Body of pancreas (tissue), 4 donors: ENCODE results near the gene FRMD7. TPM values are rescaled to one million over a fixed set of nuclear protein-coding genes. Genes with fewer than 3 reads are reported as not detected.

Experiments
- ATAC-seq: fragments of 150-250 bp; one replicate; pipeline ENCODE4 v1.9.1; 2016
- DNase-seq, 4 donors: peaks; one replicate each; pipeline ENCODE4 v3.0.0-alpha.2; 2019
- H3K27ac ChIP-seq, 4 donors: fragments of 200-600 bp; sonication (generic); 1 replicate in 3 of 4; 2 replicates in 1 of 4; pipeline versions ENCODE4 v1.5.1 to v1.6.1; 2016 to 2019; ENCODE audit warnings: mild to moderate bottlenecking in 1 of 4, mixed read lengths in 1 of 4, moderate library complexity in 1 of 4
- H3K27me3 ChIP-seq, 2 donors: fragments of 200-600 bp; sonication (generic); one replicate each; pipeline ENCODE4 v1.6.0; 2016; ENCODE audit warnings: mild to moderate bottlenecking in 1 of 2
- H3K36me3 ChIP-seq, 2 donors: fragments of 200-600 bp; sonication (generic); replicated peaks in 1 of 2; 2 replicates each; pipeline ENCODE4 v1.5.1; 2016; ENCODE audit warnings: low read depth in 2 of 2; ENCODE audit not compliant: insufficient read depth in 1 of 2
- H3K4me1 ChIP-seq: fragments of 200-600 bp; sonication (generic); one replicate; pipeline ENCODE4 v1.6.0; 2016
- H3K4me3 ChIP-seq, 2 donors: fragments of 200-600 bp; sonication (generic); 1 replicate in 1 of 2; 2 replicates in 1 of 2; pipeline ENCODE4 v1.5.1; 2016 to 2019
- H3K9me3 ChIP-seq, 3 donors: fragments of 200-600 bp; sonication (generic); 1 replicate in 2 of 3; 2 replicates in 1 of 3; pipeline ENCODE4 v1.5.1; 2016
- CTCF ChIP-seq, 7 experiments: fragments of 450-650 bp in 4 of 7; fragments of 200-600 bp in 3 of 7; sonication (generic) in 3 of 7; IDR thresholded peaks; one replicate each; pipeline ENCODE4 v1.5.1; 2016 to 2019; ENCODE audit warnings: antibody characterized with exemption in 7 of 7
- POLR2A ChIP-seq, 3 donors: fragments of 450-650 bp; IDR thresholded peaks; one replicate each; pipeline ENCODE4 v1.6.1; 2016; ENCODE audit warnings: antibody characterized with exemption in 3 of 3, mild to moderate bottlenecking in 2 of 3
- WGBS, 2 donors: methylation state at CpG; one replicate each; pipeline ENCODE4 v1.1.5; 2017; 5-methylcytosine and 5-hydroxymethylcytosine counted together
- intact Hi-C: fragments of 100-400 bp; cut with DNase I; formaldehyde crosslinking; loops from one replicate; pipeline ENCODE4 v1.15.1; 2023
- total RNA-seq, 2 donors: library from RNA; depleted of rRNA; stranded (reverse); fragments of >200 nt; gene quantifications; one replicate each; pipeline ENCODE4 v1.1.0, GENCODE V29; 2016

Gene FRMD7
- total RNA-seq, 2 donors from 2014 or later, result not detected

DNA sequence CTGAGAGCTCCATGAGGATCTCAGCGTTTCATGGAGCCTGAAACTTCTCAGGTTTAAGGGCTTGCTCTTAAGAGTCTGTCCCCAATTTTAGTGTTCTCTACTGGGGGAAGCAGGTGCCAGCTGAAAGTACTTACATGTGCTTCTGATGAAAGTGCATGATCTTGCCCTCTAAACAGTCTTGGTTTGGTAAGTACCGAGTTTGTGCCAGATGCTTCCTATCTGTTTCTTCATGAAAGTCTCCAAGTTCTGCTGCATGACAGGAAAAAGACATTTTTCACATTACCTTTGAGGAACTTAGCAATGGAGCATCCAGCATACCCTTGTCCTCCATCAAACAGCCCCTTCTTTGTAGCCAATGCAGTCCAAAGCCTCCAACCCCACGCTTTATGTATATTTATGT lies 42.0 kb downstream of the FRMD7 start:
- no peaks in the 10 kb centered on the region for H3K4me1 ChIP-seq
- ATAC-seq, result no peak
- intact Hi-C loops, result no loop called here
- TF ChIP-seq CTCF (IDR thresholded peaks at IDR 0.05) (no peak), POLR2A (IDR thresholded peaks at IDR 0.05) (no peak)
- no peaks in the 10 kb centered on the region for H3K9me3 ChIP-seq
- no peak overlapping the region for H3K4me3 ChIP-seq
- no peaks in the 10 kb centered on the region for H3K27me3 ChIP-seq
- no peaks in the 10 kb centered on the region for H3K36me3 ChIP-seq
- DNase-seq, result no peak
- WGBS, 2 donors, result 23 to 33% methylated on average over 2 to 3 of the region's 3 CpGs
- no peak overlapping the region for H3K27ac ChIP-seq

DNA sequence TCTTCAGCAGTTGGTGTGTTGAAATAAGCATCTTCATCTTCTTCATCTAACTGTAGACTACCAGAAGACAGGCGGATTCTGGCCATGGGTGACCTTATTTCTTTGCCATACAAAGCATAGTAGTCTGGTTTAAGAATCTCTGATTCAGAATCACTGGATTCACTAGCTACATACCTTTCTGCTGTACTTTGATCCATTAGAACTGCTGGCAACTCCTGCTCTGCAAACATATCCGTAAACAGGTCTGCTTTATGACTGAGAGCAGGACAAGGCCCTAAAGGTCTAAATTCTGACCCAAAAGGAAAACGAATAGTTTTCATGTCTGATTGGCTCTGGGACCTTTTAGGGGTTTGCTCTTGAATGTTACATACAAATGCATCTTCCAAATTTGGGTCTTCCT lies 49.9 kb downstream of the FRMD7 start:
- no peaks in the 10 kb centered on the region for H3K27me3 ChIP-seq
- intact Hi-C loops, result no loop called here

DNA sequence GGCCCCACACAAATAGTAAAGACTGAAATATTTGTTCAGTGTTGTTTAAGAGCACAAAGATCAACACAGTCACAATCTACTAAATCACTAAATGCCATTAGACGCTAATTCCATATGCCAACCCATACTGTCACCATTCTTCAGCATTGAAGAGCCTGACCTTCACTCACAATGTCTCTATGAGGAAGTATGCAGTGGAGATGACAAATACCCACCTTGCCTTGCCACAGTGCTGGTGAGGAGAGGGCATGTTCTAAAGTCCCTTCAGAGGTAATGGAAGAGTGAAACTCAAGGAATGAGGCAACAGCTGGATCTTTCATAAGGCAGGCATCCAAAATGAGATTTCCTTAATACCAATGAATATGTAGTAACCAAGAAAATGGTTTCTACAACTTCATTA lies 50.4 kb downstream of the FRMD7 start:
- Histone ChIP-seq H3K9me3 (no peaks in the 10 kb centered on the region), H3K27ac (no peak overlapping the region), H3K4me3 (no peak overlapping the region), H3K36me3 (no peaks in the 10 kb centered on the region), H3K27me3 (no peaks in the 10 kb centered on the region), H3K4me1 (no peaks in the 10 kb centered on the region)
- TF ChIP-seq POLR2A (IDR thresholded peaks at IDR 0.05) (no peak), CTCF (IDR thresholded peaks at IDR 0.05) (no peak)
- ATAC-seq (no peak), DNase-seq (no peak)
- intact Hi-C loops, result no loop called here
- WGBS, 2 donors, result 100% methylated on average over 1 of the region's 1 CpG

More for the DNA sequence above, 49.9 kb downstream of the FRMD7 start:
- no peaks in the 10 kb centered on the region for H3K4me1 ChIP-seq
- TF ChIP-seq POLR2A (IDR thresholded peaks at IDR 0.05) (no peak), CTCF (IDR thresholded peaks at IDR 0.05) (no peak)
- DNase-seq, result no peak
- H3K4me3 ChIP-seq, result no peak overlapping the region
- no peak overlapping the region for H3K27ac ChIP-seq
- WGBS, 2 donors, result 77 to 100% methylated on average over 1 to 3 of the region's 3 CpGs
- H3K9me3 ChIP-seq, result no peaks in the 10 kb centered on the region
- no peak for ATAC-seq
- no peaks in the 10 kb centered on the region for H3K36me3 ChIP-seq

- intact Hi-C loops, result no loop called here
- Histone ChIP-seq H3K27me3 (no peaks in the 10 kb centered on the region), H3K9me3 (no peaks in the 10 kb centered on the region), H3K36me3 (no peaks in the 10 kb centered on the region), H3K4me3 (no peak overlapping the region), H3K4me1 (no peaks in the 10 kb centered on the region), H3K27ac (no peak overlapping the region)
- DNase-seq (no peak), ATAC-seq (no peak)
- TF ChIP-seq POLR2A (IDR thresholded peaks at IDR 0.05), result no peak
- peak in 3 of 7 experiments; percentile 20 to 39 (median 31) for TF ChIP-seq CTCF (IDR thresholded peaks at IDR 0.05)
Observed at GRCh38 chrX:132071254-132071653, 56.6 kb downstream of the FRMD7 start.

- 71 to 86% methylated on average over 1 of the region's 1 CpG for WGBS, 2 donors
- intact Hi-C loops, result no loop called here
- no peaks in the 10 kb centered on the region for H3K27me3 ChIP-seq
- no peaks in the 10 kb centered on the region for H3K9me3 ChIP-seq
- TF ChIP-seq POLR2A (IDR thresholded peaks at IDR 0.05), result no peak
- TF ChIP-seq CTCF (IDR thresholded peaks at IDR 0.05), result no peak
- H3K4me1 ChIP-seq, result no peaks in the 10 kb centered on the region
- H3K27ac ChIP-seq, result no peak overlapping the region
- DNase-seq, result no peak
- no peaks in the 10 kb centered on the region for H3K36me3 ChIP-seq
- no peak for ATAC-seq
- H3K4me3 ChIP-seq, result no peak overlapping the region
Observed at GRCh38 chrX:132068405-132068804, 59.4 kb downstream of the FRMD7 start.
